ENCODE measurements around the gene BORCS5. TPM values are rescaled to one million over a fixed set of nuclear protein-coding genes. Genes with fewer than 3 reads are reported as not detected.

The BORCS5 gene
- total RNA-seq, 2 donors from 2014 or later = 9.7 to 26.8 TPM

- peak overlapping the region; percentile 63 to 78 for H3K27ac ChIP-seq
- no peaks in the 10 kb centered on the region for H3K27me3 ChIP-seq (replicated peaks; ENCODE audit: insufficient read depth)
- H3K9me3 ChIP-seq = no peaks in the 10 kb centered on the region
- 83% methylated on average over 1 of the region's 1 CpG for WGBS
- intact Hi-C loops (cut with DNase I) = no loop called here
- TF ChIP-seq CTCF (IDR thresholded peaks at IDR 0.05) = no peak
- TF ChIP-seq POLR2A (IDR thresholded peaks at IDR 0.05) = no peak
- no peak for TF ChIP-seq POLR2AphosphoS5 (IDR thresholded peaks at IDR 0.05)
- H3K36me3 ChIP-seq = no peaks in the 10 kb centered on the region
- peaks cover 13% of the 10 kb centered on the region for H3K4me1 ChIP-seq (replicated peaks)
- no peak overlapping the region for H3K4me3 ChIP-seq
- DNase-seq (ENCODE audit: low spot score) = no peak
Measured at GRCh38 chr12:12507121-12507520, 150.2 kb downstream of the BORCS5 start.

- TF ChIP-seq CTCF (IDR thresholded peaks at IDR 0.05) = no peak
- no peak for TF ChIP-seq POLR2A (IDR thresholded peaks at IDR 0.05)
- no peak for TF ChIP-seq POLR2AphosphoS5 (IDR thresholded peaks at IDR 0.05)
- peaks cover 13% of the 10 kb centered on the region for H3K4me1 ChIP-seq (replicated peaks)
- H3K4me3 ChIP-seq = no peak overlapping the region
- no peaks in the 10 kb centered on the region for H3K27me3 ChIP-seq (replicated peaks; ENCODE audit: insufficient read depth)
- DNase-seq (ENCODE audit: low spot score) = no peak
- 96% methylated on average over 2 of the region's 2 CpGs for WGBS
- no peaks in the 10 kb centered on the region for H3K36me3 ChIP-seq
- H3K27ac ChIP-seq = no peak overlapping the region
- no peaks in the 10 kb centered on the region for H3K9me3 ChIP-seq
- intact Hi-C loops (cut with DNase I) = no loop called here
Measured at GRCh38 chr12:12508612-12509011, 151.7 kb downstream of the BORCS5 start.

- intact Hi-C loops (cut with DNase I) = no loop called here
- 92% methylated on average over 2 of the region's 2 CpGs for WGBS
- no peak for DNase-seq (ENCODE audit: low spot score)
Measured at GRCh38 chr12:12510141-12510540, 153.3 kb downstream of the BORCS5 start.

GRCh38 chr12:12510551-12510950 lies 153.7 kb downstream of the BORCS5 start:
- H3K27me3 ChIP-seq (replicated peaks; ENCODE audit: insufficient read depth) = no peaks in the 10 kb centered on the region
- peaks cover 7% of the 10 kb centered on the region for H3K4me1 ChIP-seq (replicated peaks)
- intact Hi-C loops (cut with DNase I) = no loop called here
- DNase-seq (ENCODE audit: low spot score) = no peak
- TF ChIP-seq POLR2A (IDR thresholded peaks at IDR 0.05) (no peak), POLR2AphosphoS5 (IDR thresholded peaks at IDR 0.05) (no peak), CTCF (IDR thresholded peaks at IDR 0.05) (no peak)
- no peak overlapping the region for H3K27ac ChIP-seq
- 100% methylated on average over 2 of the region's 2 CpGs for WGBS
- H3K36me3 ChIP-seq = no peaks in the 10 kb centered on the region
- H3K4me3 ChIP-seq = no peak overlapping the region
- no peaks in the 10 kb centered on the region for H3K9me3 ChIP-seq

More at GRCh38 chr12:12510141-12510540, 153.3 kb downstream of the BORCS5 start:
- Histone ChIP-seq H3K4me1 (replicated peaks) (peaks cover 10% of the 10 kb centered on the region), H3K27me3 (replicated peaks; ENCODE audit: insufficient read depth) (no peaks in the 10 kb centered on the region), H3K27ac (no peak overlapping the region), H3K9me3 (no peaks in the 10 kb centered on the region), H3K36me3 (no peaks in the 10 kb centered on the region), H3K4me3 (no peak overlapping the region)
- TF ChIP-seq POLR2AphosphoS5 (IDR thresholded peaks at IDR 0.05) (no peak), POLR2A (IDR thresholded peaks at IDR 0.05) (no peak), CTCF (IDR thresholded peaks at IDR 0.05) (no peak)

- H3K27ac ChIP-seq = no peak overlapping the region
- H3K36me3 ChIP-seq = no peaks in the 10 kb centered on the region
- DNase-seq (ENCODE audit: low spot score) = no peak
- no peaks in the 10 kb centered on the region for H3K9me3 ChIP-seq
- no peaks in the 10 kb centered on the region for H3K27me3 ChIP-seq (replicated peaks; ENCODE audit: insufficient read depth)
- WGBS = 66% methylated on average over 3 of the region's 3 CpGs
- H3K4me3 ChIP-seq = no peak overlapping the region
- intact Hi-C loops (cut with DNase I) = no loop called here
- H3K4me1 ChIP-seq (replicated peaks) = peaks cover 6% of the 10 kb centered on the region
- TF ChIP-seq POLR2A (IDR thresholded peaks at IDR 0.05) (no peak), CTCF (IDR thresholded peaks at IDR 0.05) (no peak), POLR2AphosphoS5 (IDR thresholded peaks at IDR 0.05) (no peak)
Measured at GRCh38 chr12:12511021-12511783, 154.3 kb downstream of the BORCS5 start.
